Natural killer cell (primary cell): ENCODE results near the gene NAA60. TPM values are rescaled to one million over a fixed set of nuclear protein-coding genes. Genes with fewer than 3 reads are reported as not detected.

ENCODE experiments used
- ATAC-seq, 3 donors: fragments of 150-1000 bp in 2 of 3; fragments of 200-7000 bp in 1 of 3; cut with Tn5 transposase; 1 replicate in 1 of 3; 2 replicates in 2 of 3; pipeline ENCODE4 v1.10.0; 2021; ENCODE audit warnings: mild to moderate bottlenecking in 2 of 3, moderate library complexity in 2 of 3
- DNase-seq, 2 donors: peaks; one replicate each; pipeline versions ENCODE4 v3.0.0 to v3.0.0-alpha.2; 2013 to 2021; ENCODE audit warnings: mixed read lengths in 1 of 2
- H3K27ac ChIP-seq: one replicate; pipeline ENCODE4 v1.5.1; 2013; ENCODE audit warnings: mild to moderate bottlenecking, low read length
- H3K27me3 ChIP-seq: one replicate; pipeline ENCODE4 v1.6.1; 2013; ENCODE audit warnings: low read length; ENCODE audit not compliant: control insufficient read depth, insufficient read depth
- H3K36me3 ChIP-seq: one replicate; pipeline ENCODE4 v1.6.1; 2013; ENCODE audit warnings: low read length; ENCODE audit not compliant: control insufficient read depth, insufficient read depth
- H3K4me1 ChIP-seq: one replicate; pipeline ENCODE4 v1.6.1; 2013; ENCODE audit warnings: low read length; ENCODE audit not compliant: control insufficient read depth, insufficient read depth
- H3K4me3 ChIP-seq: one replicate; pipeline ENCODE4 v1.5.1; 2013; ENCODE audit warnings: low read length
- H3K9me3 ChIP-seq: one replicate; pipeline ENCODE4 v1.6.1; 2013; ENCODE audit warnings: low read length; ENCODE audit not compliant: control insufficient read depth, insufficient read depth
- H3K27ac Mint-ChIP-seq, 2 donors: one replicate each; pipeline ENCODE4 v1.8.0; 2022; ENCODE audit warnings: mild to moderate bottlenecking in 2 of 2, mixed read lengths in 2 of 2, moderate library complexity in 1 of 2
- H3K27me3 Mint-ChIP-seq, 2 donors: one replicate each; pipeline ENCODE4 v1.8.0; 2022; ENCODE audit warnings: low read depth in 2 of 2, mixed read lengths in 2 of 2
- H3K36me3 Mint-ChIP-seq: one replicate; pipeline ENCODE4 v1.8.0; 2022; ENCODE audit warnings: mixed read lengths
- H3K4me1 Mint-ChIP-seq, 2 donors: one replicate each; pipeline ENCODE4 v1.8.0; 2022; ENCODE audit warnings: mixed read lengths in 2 of 2
- H3K4me3 Mint-ChIP-seq: one replicate; pipeline ENCODE4 v1.8.0; 2022; ENCODE audit warnings: mild to moderate bottlenecking, moderate library complexity, mixed read lengths
- H3K9me3 Mint-ChIP-seq, 2 donors: one replicate each; pipeline ENCODE4 v1.8.0; 2022; ENCODE audit warnings: mixed read lengths in 2 of 2
- CTCF ChIP-seq: fragments of 200-600 bp; IDR thresholded peaks from one replicate; pipeline ENCODE4 v1.8.0; 2022; ENCODE audit warnings: antibody characterized with exemption
- WGBS: methylation state at CpG from one replicate; pipeline ENCODE4 v1.1.7; 2013; ENCODE audit warnings: missing lambda C conversion rate; ENCODE audit not compliant: insufficient coverage; 5-methylcytosine and 5-hydroxymethylcytosine counted together
- intact Hi-C: fragments of 100-400 bp; cut with micrococcal nuclease; formaldehyde crosslinking; loops from one replicate; pipeline ENCODE4 v1.14.2; 2022
- total RNA-seq, 4 donors: library from RNA; stranded (reverse); fragments of 120-200 nt in 1 of 4; gene quantifications; one replicate each; pipeline versions ENCODE4 v1.2.3 to v1.2.4, GENCODE V29; 2013 to 2022

NAA60 gene
- total RNA-seq, 3 donors from 2014 or later (not counting 1 experiment from before 2014, with no cell fraction given): 45.1 to 69.0 (median 58.9) TPM

DNA sequence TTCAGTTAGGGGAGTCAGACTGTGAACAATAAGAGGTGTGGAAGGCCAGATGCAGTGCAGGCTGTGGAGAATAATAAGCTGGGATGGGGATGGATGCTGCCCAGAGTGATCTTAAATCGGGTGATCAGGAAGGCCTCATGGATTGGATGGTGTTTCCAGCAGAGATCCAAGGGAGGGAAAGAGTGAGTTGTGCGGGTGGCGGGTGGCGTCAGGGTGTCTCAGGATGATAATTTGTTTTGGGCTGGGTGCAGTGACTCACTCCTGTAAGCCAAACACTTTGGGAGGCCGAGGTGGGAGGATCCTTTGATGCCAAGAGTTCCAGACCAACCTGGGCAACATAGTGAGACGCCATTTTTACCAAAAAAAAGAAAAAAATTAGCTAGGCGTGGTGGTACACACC lies 65.3 kb downstream of the NAA60 start:
- Histone ChIP-seq H3K27ac (no peak overlapping the region), H3K9me3 (no peaks in the 10 kb centered on the region), H3K4me3 (no peak overlapping the region), H3K4me1 (peaks cover 19% of the 10 kb centered on the region), H3K36me3 (peaks cover 8% of the 10 kb centered on the region), H3K27me3 (no peaks in the 10 kb centered on the region)
- ATAC-seq (no peak), DNase-seq (no peak)
- Mint-ChIP-seq H3K27ac (peak overlapping the region in 1 of 2 donors; percentile 3), H3K4me3 (no peak overlapping the region), H3K4me1 (peaks cover 0 to 5% of the 10 kb centered on the region in 2 donors), H3K27me3 (no peaks in the 10 kb centered on the region), H3K36me3 (no peaks in the 10 kb centered on the region), H3K9me3 (no peaks in the 10 kb centered on the region)
- no peak for TF ChIP-seq CTCF
- WGBS: 97% methylated on average over 7 of the region's 7 CpGs
- intact Hi-C loops: no loop called here

DNA sequence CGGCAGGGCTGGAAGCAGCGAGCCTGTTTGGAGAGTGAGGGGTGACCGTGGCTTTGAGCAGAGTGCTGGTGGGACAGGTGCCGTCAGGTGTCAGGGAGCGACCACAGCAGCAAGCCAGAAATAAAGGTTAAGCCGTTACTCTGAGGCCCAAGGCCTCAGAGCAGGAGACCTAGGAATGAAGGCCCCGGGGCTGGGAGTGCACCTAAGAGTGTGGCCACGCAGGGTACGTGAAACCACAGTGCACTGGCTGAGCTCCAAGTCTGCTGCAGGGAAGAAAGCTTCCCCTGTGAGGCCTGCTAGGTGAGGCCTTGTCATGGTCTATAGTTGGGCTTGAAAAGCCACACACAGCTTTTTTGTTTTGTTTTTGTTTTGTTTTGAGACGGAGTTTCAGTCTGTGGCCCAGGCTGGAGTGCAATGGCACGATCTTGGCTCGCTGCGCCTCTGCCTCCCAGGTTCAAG lies 66.0 kb downstream of the NAA60 start:
- no peaks in the 10 kb centered on the region for H3K27me3 ChIP-seq
- H3K4me1 ChIP-seq: peaks cover 19% of the 10 kb centered on the region
- intact Hi-C loops: no loop called here
- 32% methylated on average over 13 of the region's 13 CpGs for WGBS
- TF ChIP-seq CTCF: no peak
- H3K9me3 ChIP-seq: no peaks in the 10 kb centered on the region
- Mint-ChIP-seq H3K9me3 (no peaks in the 10 kb centered on the region), H3K27ac (no peak overlapping the region), H3K27me3 (no peaks in the 10 kb centered on the region), H3K4me1 (peaks cover 0 to 5% of the 10 kb centered on the region in 2 donors), H3K4me3 (no peak overlapping the region), H3K36me3 (no peaks in the 10 kb centered on the region)
- DNase-seq: peak in 1 of 2 donors; percentile 92
- H3K4me3 ChIP-seq: no peak overlapping the region
- ATAC-seq: peak in 2 of 3 donors; percentile 32 to 52
- H3K27ac ChIP-seq: peak overlapping the region; percentile 17
- H3K36me3 ChIP-seq: peaks cover 15% of the 10 kb centered on the region

GRCh38 chr16:3510416-3510815 lies 66.9 kb downstream of the NAA60 start:
- Histone ChIP-seq H3K27me3 (no peaks in the 10 kb centered on the region), H3K36me3 (peaks cover 16% of the 10 kb centered on the region), H3K9me3 (no peaks in the 10 kb centered on the region), H3K4me3 (no peak overlapping the region), H3K27ac (no peak overlapping the region), H3K4me1 (peaks cover 19% of the 10 kb centered on the region)
- H3K9me3 Mint-ChIP-seq: no peaks in the 10 kb centered on the region
- no peaks in the 10 kb centered on the region for H3K36me3 Mint-ChIP-seq
- TF ChIP-seq CTCF: no peak
- peaks cover 0 to 5% of the 10 kb centered on the region in 2 donors for H3K4me1 Mint-ChIP-seq
- WGBS: 93% methylated on average over 10 of the region's 10 CpGs
- DNase-seq (no peak), ATAC-seq (no peak)
- H3K27ac Mint-ChIP-seq: no peak overlapping the region
- H3K4me3 Mint-ChIP-seq: no peak overlapping the region
- no peaks in the 10 kb centered on the region for H3K27me3 Mint-ChIP-seq
- intact Hi-C loops: no loop called here
